HepG2 (cell line): ENCODE data around the gene ENAH. TPM values are rescaled to one million over a fixed set of nuclear protein-coding genes. Genes with fewer than 3 reads are reported as not detected.

Experiments
- ESRRA ChIP-seq: sonication (generic); formaldehyde crosslinking; IDR thresholded peaks from 2 replicates; pipeline ENCODE4 v1.5.1; 2020; ENCODE audit warnings: mild to moderate bottlenecking, low read depth, missing genetic modification reagents
- FOXA1 ChIP-seq, 2 experiments: fragments of 450-650 bp in 1 of 2; sonication (generic) in 1 of 2; formaldehyde crosslinking in 1 of 2; IDR thresholded peaks; 2 replicates each; pipeline versions ENCODE4 v1.4.0 to v1.6.1; 2016 to 2020; ENCODE audit warnings: missing genetic modification reagents in 1 of 2
- HDAC6 ChIP-seq: fragments of 200-600 bp; sonication (generic); IDR thresholded peaks from 2 replicates; pipeline ENCODE4 v1.7.0; 2017; ENCODE audit warnings: mild to moderate bottlenecking, antibody characterized with exemption, low read length, low read depth
- HNF4G ChIP-seq, 2 experiments: sonication (generic) in 1 of 2; formaldehyde crosslinking in 1 of 2; IDR thresholded peaks; 2 replicates each; pipeline versions ENCODE4 v1.4.0 to v1.6.1; 2011 to 2020; ENCODE audit warnings: borderline replicate concordance in 2 of 2, low read depth in 2 of 2, mild to moderate bottlenecking in 2 of 2, low read length in 1 of 2, missing genetic modification reagents in 1 of 2, moderate library complexity in 1 of 2
- ISX ChIP-seq: sonication (generic); formaldehyde crosslinking; conservative IDR thresholded peaks from 2 replicates; pipeline ENCODE4 v1.5.0; 2020; ENCODE audit warnings: missing genetic modification reagents
- KDM3A ChIP-seq: IDR thresholded peaks from 2 replicates; pipeline ENCODE4 v1.6.1; 2018; ENCODE audit warnings: low read depth, missing compliant biosample characterization
- LCORL ChIP-seq, 2 experiments: fragments of 450-650 bp in 1 of 2; sonication (generic) in 1 of 2; formaldehyde crosslinking in 1 of 2; IDR thresholded peaks; 2 replicates each; pipeline versions ENCODE4 v1.5.0 to v1.6.1; 2017 to 2020; ENCODE audit warnings: antibody characterized with exemption in 1 of 2, missing genetic modification reagents in 1 of 2
- MAF1 ChIP-seq: sonication (generic); formaldehyde crosslinking; IDR thresholded peaks from 2 replicates; pipeline ENCODE4 v1.5.0; 2020; ENCODE audit warnings: missing genetic modification reagents, borderline replicate concordance
- POGZ ChIP-seq: sonication (generic); formaldehyde crosslinking; IDR thresholded peaks from 2 replicates; pipeline ENCODE4 v1.4.0; 2020; ENCODE audit warnings: mild to moderate bottlenecking, missing genetic modification reagents
- SAP130 ChIP-seq: IDR thresholded peaks from 2 replicates; pipeline ENCODE4 v1.6.1; 2016; ENCODE audit warnings: low read depth
- SRSF9 ChIP-seq: fragments of 200-400 bp; formaldehyde crosslinking; IDR thresholded peaks from 2 replicates; pipeline ENCODE4 v1.6.1; 2018; ENCODE audit warnings: borderline replicate concordance, mild to moderate bottlenecking, low read depth, low read length; ENCODE audit not compliant: insufficient read depth, poor library complexity, severe bottlenecking
- STAT5B ChIP-seq: sonication (generic); formaldehyde crosslinking; IDR thresholded peaks from 2 replicates; pipeline ENCODE4 v1.4.0; 2020; ENCODE audit warnings: missing genetic modification reagents
- WIZ ChIP-seq: sonication (generic); formaldehyde crosslinking; IDR thresholded peaks from 2 replicates; pipeline ENCODE4 v1.5.1; 2020; ENCODE audit warnings: mild to moderate bottlenecking, missing genetic modification reagents
- ZKSCAN5 ChIP-seq: sonication (generic); formaldehyde crosslinking; IDR thresholded peaks from 2 replicates; pipeline ENCODE4 v1.5.1; 2020; ENCODE audit warnings: mild to moderate bottlenecking, missing genetic modification reagents
- ZMYM2 ChIP-seq: sonication (generic); formaldehyde crosslinking; IDR thresholded peaks from 2 replicates; pipeline ENCODE4 v1.8.0; 2022; ENCODE audit warnings: mild to moderate bottlenecking, missing genetic modification reagents
- ZNF564 ChIP-seq: sonication (generic); formaldehyde crosslinking; IDR thresholded peaks from 2 replicates; pipeline ENCODE4 v1.8.1; 2023; ENCODE audit warnings: mild to moderate bottlenecking, missing genetic modification reagents
- ZNF678 ChIP-seq: sonication (generic); formaldehyde crosslinking; IDR thresholded peaks from 2 replicates; pipeline ENCODE4 v1.4.0; 2020; ENCODE audit warnings: mild to moderate bottlenecking, missing genetic modification reagents
- polyA plus RNA-seq, 8 experiments: library from polyadenylated mRNA; depleted of rRNA in 3 of 8; stranded (reverse) in 7 of 8; unstranded in 1 of 8; fragments of >200 nt; fragmentation: Illumina TruSeq in 4 of 8; extraction: Trizol in 4 of 8; gene quantifications; 2 replicates each; pipeline versions ENCODE4 v1.2.1 to v1.2.3, GENCODE V29; 2011 to 2016; ENCODE audit warnings: low read depth in 4 of 8, missing spikeins in 1 of 8, mixed read lengths in 1 of 8; ENCODE audit not compliant: insufficient read depth in 1 of 8
- total RNA-seq, 5 experiments: library from RNA; depleted of rRNA; stranded (reverse); fragments of >200 nt; fragmentation: Illumina TruSeq; extraction: Trizol; gene quantifications; 2 replicates each; pipeline ENCODE4 v1.2.3, GENCODE V29; 2016; ENCODE audit warnings: low read depth in 1 of 5
- TF ChIP-seq, protein P1 (sequence below): sonication (generic); formaldehyde crosslinking; IDR thresholded peaks from 2 replicates; pipeline ENCODE4 v1.4.0; 2020; ENCODE audit warnings: missing genetic modification reagents
- TF ChIP-seq, protein P2 (sequence below): sonication (generic); formaldehyde crosslinking; IDR thresholded peaks from 2 replicates; pipeline ENCODE4 v1.5.0; 2020; ENCODE audit warnings: missing genetic modification reagents, mild to moderate bottlenecking, borderline replicate concordance
- TF ChIP-seq, protein P3 (sequence below): IDR thresholded peaks from 2 replicates; pipeline ENCODE4 v1.6.1; 2016; ENCODE audit warnings: mild to moderate bottlenecking
- TF ChIP-seq, protein P4 (sequence below): sonication (generic); formaldehyde crosslinking; IDR thresholded peaks from 2 replicates; pipeline ENCODE4 v1.5.0; 2020; ENCODE audit warnings: missing genetic modification reagents
- TF ChIP-seq, protein P5 (sequence below): sonication (generic); formaldehyde crosslinking; IDR thresholded peaks from 2 replicates; pipeline ENCODE4 v1.5.1; 2020; ENCODE audit warnings: mild to moderate bottlenecking, missing genetic modification reagents, borderline replicate concordance

ENAH gene
- total and polyA plus RNA-seq, 2 of the 13 experiments (the other 11 are each of a cell fraction or from before 2014, with no cell fraction given): 22.1 to 58.3 TPM

DNA sequence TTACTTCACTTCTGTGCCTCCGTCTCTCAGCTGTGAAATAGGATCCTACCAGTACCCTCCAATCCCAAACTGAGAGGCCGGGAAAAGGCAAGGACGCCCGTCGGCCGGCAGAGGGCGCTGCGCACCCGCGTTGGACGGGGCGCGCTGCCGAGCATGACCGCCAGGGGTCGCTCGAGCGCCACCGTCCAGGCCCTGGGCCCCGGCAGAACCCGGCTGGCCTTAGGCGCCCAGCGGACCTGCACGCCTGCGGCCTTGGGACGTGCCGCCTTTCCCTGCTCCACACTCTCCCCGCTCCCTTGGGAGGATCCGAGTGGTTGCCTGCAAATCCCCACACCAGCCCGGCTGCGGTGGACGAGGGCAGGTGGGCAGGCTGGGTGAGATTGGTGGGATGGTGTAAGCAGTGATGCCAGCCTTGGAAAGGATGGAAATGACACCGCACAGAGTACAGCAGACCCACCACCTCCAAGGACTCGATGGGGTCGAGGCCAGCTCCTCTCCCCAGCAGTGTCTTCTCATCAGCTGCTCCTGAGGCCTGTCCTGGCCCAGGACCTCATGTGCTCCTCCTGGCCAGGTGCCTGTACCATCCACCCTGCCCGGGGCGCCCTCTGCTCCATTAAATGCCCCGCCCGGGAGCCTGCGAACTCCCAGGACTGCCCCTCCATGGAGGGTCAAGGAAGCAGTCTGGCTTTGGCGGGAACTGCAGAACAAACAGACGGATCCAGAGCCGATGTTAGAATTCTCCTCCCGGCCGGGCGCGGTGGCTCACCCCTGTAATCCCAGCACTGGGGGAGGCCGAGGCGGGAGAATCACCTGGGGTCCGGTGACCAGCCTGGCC is 177.7 kb downstream of the ENAH start (continued):
- TF ChIP-seq, protein P1, sequence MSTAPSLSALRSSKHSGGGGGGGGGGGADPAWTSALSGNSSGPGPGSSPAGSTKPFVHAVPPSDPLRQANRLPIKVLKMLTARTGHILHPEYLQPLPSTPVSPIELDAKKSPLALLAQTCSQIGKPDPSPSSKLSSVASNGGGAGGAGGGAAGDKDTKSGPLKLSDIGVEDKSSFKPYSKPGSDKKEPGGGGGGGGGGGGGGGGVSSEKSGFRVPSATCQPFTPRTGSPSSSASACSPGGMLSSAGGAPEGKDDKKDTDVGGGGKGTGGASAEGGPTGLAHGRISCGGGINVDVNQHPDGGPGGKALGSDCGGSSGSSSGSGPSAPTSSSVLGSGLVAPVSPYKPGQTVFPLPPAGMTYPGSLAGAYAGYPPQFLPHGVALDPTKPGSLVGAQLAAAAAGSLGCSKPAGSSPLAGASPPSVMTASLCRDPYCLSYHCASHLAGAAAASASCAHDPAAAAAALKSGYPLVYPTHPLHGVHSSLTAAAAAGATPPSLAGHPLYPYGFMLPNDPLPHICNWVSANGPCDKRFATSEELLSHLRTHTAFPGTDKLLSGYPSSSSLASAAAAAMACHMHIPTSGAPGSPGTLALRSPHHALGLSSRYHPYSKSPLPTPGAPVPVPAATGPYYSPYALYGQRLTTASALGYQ (CRISPR knock-in tag): no peak
- TF ChIP-seq STAT5B (CRISPR knock-in tag) (no peak), MAF1 (CRISPR knock-in tag) (no peak), SAP130 (CRISPR knock-in tag) (peak; percentile 42; the same call in 1 of the 2 replicates), KDM3A (CRISPR knock-in tag) (peak; percentile 91; the same call in 1 of the 2 replicates), ZKSCAN5 (CRISPR knock-in tag) (no peak), ZNF678 (no peak), LCORL (IDR thresholded peaks at IDR 0.05) (no peak), LCORL (CRISPR knock-in tag; IDR thresholded peaks at IDR 0.05) (peak; percentile 91; the same call in 1 of the 2 replicates), ZNF564 (CRISPR knock-in tag) (no peak), ISX (no peak), SRSF9 (no peak), FOXA1 (IDR thresholded peaks at IDR 0.05) (no peak), FOXA1 (CRISPR knock-in tag; IDR thresholded peaks at IDR 0.05) (no peak), ESRRA (CRISPR knock-in tag) (no peak), HNF4G (IDR thresholded peaks at IDR 0.05; ENCODE audit: borderline replicate concordance, low read depth, low read length) (no peak), HNF4G (CRISPR knock-in tag; IDR thresholded peaks at IDR 0.05; ENCODE audit: borderline replicate concordance, low read depth) (no peak; the same call in 1 of the 2 replicates), HDAC6 (no peak), POGZ (CRISPR knock-in tag) (peak; percentile 48; the same call in 1 of the 2 replicates), ZMYM2 (CRISPR knock-in tag) (no peak), WIZ (CRISPR knock-in tag) (no peak)
- TF ChIP-seq, protein P2, sequence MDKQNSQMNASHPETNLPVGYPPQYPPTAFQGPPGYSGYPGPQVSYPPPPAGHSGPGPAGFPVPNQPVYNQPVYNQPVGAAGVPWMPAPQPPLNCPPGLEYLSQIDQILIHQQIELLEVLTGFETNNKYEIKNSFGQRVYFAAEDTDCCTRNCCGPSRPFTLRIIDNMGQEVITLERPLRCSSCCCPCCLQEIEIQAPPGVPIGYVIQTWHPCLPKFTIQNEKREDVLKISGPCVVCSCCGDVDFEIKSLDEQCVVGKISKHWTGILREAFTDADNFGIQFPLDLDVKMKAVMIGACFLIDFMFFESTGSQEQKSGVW: no peak
- TF ChIP-seq, protein P3, sequence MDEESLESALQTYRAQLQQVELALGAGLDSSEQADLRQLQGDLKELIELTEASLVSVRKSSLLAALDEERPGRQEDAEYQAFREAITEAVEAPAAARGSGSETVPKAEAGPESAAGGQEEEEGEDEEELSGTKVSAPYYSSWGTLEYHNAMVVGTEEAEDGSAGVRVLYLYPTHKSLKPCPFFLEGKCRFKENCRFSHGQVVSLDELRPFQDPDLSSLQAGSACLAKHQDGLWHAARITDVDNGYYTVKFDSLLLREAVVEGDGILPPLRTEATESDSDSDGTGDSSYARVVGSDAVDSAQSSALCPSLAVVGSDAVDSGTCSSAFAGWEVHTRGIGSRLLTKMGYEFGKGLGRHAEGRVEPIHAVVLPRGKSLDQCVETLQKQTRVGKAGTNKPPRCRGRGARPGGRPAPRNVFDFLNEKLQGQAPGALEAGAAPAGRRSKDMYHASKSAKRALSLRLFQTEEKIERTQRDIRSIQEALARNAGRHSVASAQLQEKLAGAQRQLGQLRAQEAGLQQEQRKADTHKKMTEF (CRISPR knock-in tag): peak; percentile 84
- TF ChIP-seq, protein P4, sequence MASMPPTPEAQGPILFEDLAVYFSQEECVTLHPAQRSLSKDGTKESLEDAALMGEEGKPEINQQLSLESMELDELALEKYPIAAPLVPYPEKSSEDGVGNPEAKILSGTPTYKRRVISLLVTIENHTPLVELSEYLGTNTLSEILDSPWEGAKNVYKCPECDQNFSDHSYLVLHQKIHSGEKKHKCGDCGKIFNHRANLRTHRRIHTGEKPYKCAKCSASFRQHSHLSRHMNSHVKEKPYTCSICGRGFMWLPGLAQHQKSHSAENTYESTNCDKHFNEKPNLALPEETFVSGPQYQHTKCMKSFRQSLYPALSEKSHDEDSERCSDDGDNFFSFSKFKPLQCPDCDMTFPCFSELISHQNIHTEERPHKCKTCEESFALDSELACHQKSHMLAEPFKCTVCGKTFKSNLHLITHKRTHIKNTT (CRISPR knock-in tag): no peak
- TF ChIP-seq, protein P5, sequence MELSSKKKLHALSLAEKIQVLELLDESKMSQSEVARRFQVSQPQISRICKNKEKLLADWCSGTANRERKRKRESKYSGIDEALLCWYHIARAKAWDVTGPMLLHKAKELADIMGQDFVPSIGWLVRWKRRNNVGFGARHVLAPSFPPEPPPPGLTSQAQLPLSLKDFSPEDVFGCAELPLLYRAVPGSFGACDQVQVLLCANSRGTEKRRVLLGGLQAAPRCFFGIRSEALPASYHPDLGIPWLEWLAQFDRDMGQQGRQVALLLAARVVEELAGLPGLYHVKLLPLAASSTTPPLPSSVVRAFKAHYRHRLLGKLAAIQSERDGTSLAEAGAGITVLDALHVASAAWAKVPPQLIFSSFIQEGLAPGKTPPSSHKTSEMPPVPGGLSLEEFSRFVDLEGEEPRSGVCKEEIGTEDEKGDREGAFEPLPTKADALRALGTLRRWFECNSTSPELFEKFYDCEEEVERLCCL (CRISPR knock-in tag): no peak
